ENCODE results near the gene KRTAP6-2. TPM values are rescaled to one million over a fixed set of nuclear protein-coding genes. Genes with fewer than 3 reads are reported as not detected.

KRTAP6-2 gene
- total RNA-seq, 1 donor from 2014 or later, result not detected

- ATAC-seq, result no peak
- Histone ChIP-seq H3K27me3 (ENCODE audit: low read depth) (no peaks in the 10 kb centered on the region), H3K9me3 (no peaks in the 10 kb centered on the region), H3K36me3 (no peaks in the 10 kb centered on the region), H3K4me1 (no peaks in the 10 kb centered on the region), H3K27ac (no peak overlapping the region), H3K4me3 (no peak overlapping the region)
- DNase-seq, result no peak
- intact Hi-C loops (cut with DNase I), result no loop called here
- no peak for TF ChIP-seq CTCF (IDR thresholded peaks at IDR 0.05)
These were observed 19.4 kb downstream of the KRTAP6-2 start for GRCh38 chr21:30579346-30579745.

GRCh38 chr21:30577766-30578165 lies 20.9 kb downstream of the KRTAP6-2 start:
- TF ChIP-seq CTCF (IDR thresholded peaks at IDR 0.05), result no peak
- no peak for ATAC-seq
- Histone ChIP-seq H3K36me3 (no peaks in the 10 kb centered on the region), H3K9me3 (no peaks in the 10 kb centered on the region), H3K4me3 (no peak overlapping the region), H3K27me3 (ENCODE audit: low read depth) (no peaks in the 10 kb centered on the region), H3K27ac (no peak overlapping the region), H3K4me1 (no peaks in the 10 kb centered on the region)
- DNase-seq, result no peak
- intact Hi-C loops (cut with DNase I), result no loop called here

- no peaks in the 10 kb centered on the region for H3K9me3 ChIP-seq
- intact Hi-C loops (cut with DNase I), result no loop called here
- H3K36me3 ChIP-seq, result no peaks in the 10 kb centered on the region
- H3K27me3 ChIP-seq (ENCODE audit: low read depth), result no peaks in the 10 kb centered on the region
- TF ChIP-seq CTCF (IDR thresholded peaks at IDR 0.05), result no peak
- H3K4me1 ChIP-seq, result no peaks in the 10 kb centered on the region
- H3K4me3 ChIP-seq, result no peak overlapping the region
- no peak overlapping the region for H3K27ac ChIP-seq
- DNase-seq (no peak), ATAC-seq (no peak)
These were observed 31.1 kb downstream of the KRTAP6-2 start for GRCh38 chr21:30567617-30568016.

- Histone ChIP-seq H3K4me1 (no peaks in the 10 kb centered on the region), H3K27ac (no peak overlapping the region), H3K36me3 (no peaks in the 10 kb centered on the region), H3K9me3 (no peaks in the 10 kb centered on the region), H3K4me3 (no peak overlapping the region), H3K27me3 (ENCODE audit: low read depth) (no peaks in the 10 kb centered on the region)
- TF ChIP-seq CTCF (IDR thresholded peaks at IDR 0.05), result no peak
- ATAC-seq, result no peak
- no peak for DNase-seq
- intact Hi-C loops (cut with DNase I), result no loop called here
These were observed 35.1 kb downstream of the KRTAP6-2 start for GRCh38 chr21:30563630-30564029.

- TF ChIP-seq CTCF (IDR thresholded peaks at IDR 0.05), result no peak
- Histone ChIP-seq H3K4me1 (no peaks in the 10 kb centered on the region), H3K36me3 (no peaks in the 10 kb centered on the region), H3K9me3 (no peaks in the 10 kb centered on the region), H3K27me3 (ENCODE audit: low read depth) (no peaks in the 10 kb centered on the region), H3K27ac (no peak overlapping the region), H3K4me3 (no peak overlapping the region)
- intact Hi-C loops (cut with DNase I), result no loop called here
- no peak for DNase-seq
- ATAC-seq, result no peak
These were observed 35.6 kb downstream of the KRTAP6-2 start for GRCh38 chr21:30563072-30563471.

- ATAC-seq, result no peak
- intact Hi-C loops (cut with DNase I), result no loop called here
- no peaks in the 10 kb centered on the region for H3K9me3 ChIP-seq
These were observed 36.7 kb downstream of the KRTAP6-2 start for GRCh38 chr21:30561957-30562356.

More at GRCh38 chr21:30561957-30562356, 36.7 kb downstream of the KRTAP6-2 start:
- TF ChIP-seq CTCF (IDR thresholded peaks at IDR 0.05), result no peak
- Histone ChIP-seq H3K4me3 (no peak overlapping the region), H3K27ac (no peak overlapping the region), H3K27me3 (ENCODE audit: low read depth) (no peaks in the 10 kb centered on the region), H3K4me1 (no peaks in the 10 kb centered on the region), H3K36me3 (no peaks in the 10 kb centered on the region)
- DNase-seq, result no peak
